ENCODE results near the gene PLEKHG7. TPM values are rescaled to one million over a fixed set of nuclear protein-coding genes. Genes with fewer than 3 reads are reported as not detected.

PLEKHG7 gene
- total and polyA plus RNA-seq, 4 donors, result 0.08 to 0.28 (median 0.13) TPM

GRCh38 chr12:92726850-92727249 is 24.1 kb downstream of the PLEKHG7 start:
- Histone ChIP-seq H3K9me3 (ENCODE audit: control insufficient read depth in 4 of 4, low read length in 3 of 4) (peaks cover 0 to 1% (median 0%) of the 10 kb centered on the region in 4 donors), H3K27me3 (ENCODE audit: control insufficient read depth in 4 of 4, insufficient read depth in 4 of 4, low read length in 3 of 4) (no peaks in the 10 kb centered on the region), H3K27ac (ENCODE audit: low read depth in 1 of 2, low read length in 2 of 2) (no peak overlapping the region), H3K9ac (ENCODE audit: low read depth in 1 of 2, low read length in 2 of 2) (no peak overlapping the region), H3K4me3 (ENCODE audit: low read depth in 1 of 3, low read length in 3 of 3) (no peak overlapping the region), H3K36me3 (ENCODE audit: control insufficient read depth in 4 of 4, insufficient read depth in 3 of 4, low read depth in 1 of 4, low read length in 3 of 4) (no peaks in the 10 kb centered on the region), H3K4me1 (ENCODE audit: control insufficient read depth in 4 of 4, insufficient read depth in 4 of 4, low read length in 3 of 4) (no peaks in the 10 kb centered on the region)
- no peak for DNase-seq (ENCODE audit: low spot score)
- WGBS, result 94% methylated on average over 4 of the region's 4 CpGs
- TF ChIP-seq HNF4G (IDR thresholded peaks at IDR 0.05) (no peak), NR2F2 (IDR thresholded peaks at IDR 0.05) (no peak), FOXA2 (IDR thresholded peaks at IDR 0.05) (no peak), RXRA (IDR thresholded peaks at IDR 0.05) (no peak), RAD21 (IDR thresholded peaks at IDR 0.05) (no peak), ATF3 (IDR thresholded peaks at IDR 0.05) (no peak), REST (IDR thresholded peaks at IDR 0.05) (no peak), YY1 (IDR thresholded peaks at IDR 0.05) (no peak), TAF1 (conservative IDR thresholded peaks at IDR 0.05) (no peak), CTCF (IDR thresholded peaks at IDR 0.05; ENCODE audit: low read depth, low read length, missing input control) (no peak), MAX (IDR thresholded peaks at IDR 0.05) (no peak), FOXA1 (IDR thresholded peaks at IDR 0.05) (no peak), EGR1 (IDR thresholded peaks at IDR 0.05; ENCODE audit: low read depth in 2 of 2) (no peak), SP1 (IDR thresholded peaks at IDR 0.05) (no peak), JUND (IDR thresholded peaks at IDR 0.05) (no peak), HNF4A (conservative IDR thresholded peaks at IDR 0.05) (no peak)

GRCh38 chr12:92729773-92730305 is 27.1 kb downstream of the PLEKHG7 start:
- Histone ChIP-seq H3K27ac (ENCODE audit: low read depth in 1 of 2, low read length in 2 of 2) (no peak overlapping the region), H3K4me3 (ENCODE audit: low read depth in 1 of 3, low read length in 3 of 3) (no peak overlapping the region), H3K4me1 (ENCODE audit: control insufficient read depth in 4 of 4, insufficient read depth in 4 of 4, low read length in 3 of 4) (no peaks in the 10 kb centered on the region), H3K9ac (ENCODE audit: low read depth in 1 of 2, low read length in 2 of 2) (no peak overlapping the region), H3K9me3 (ENCODE audit: control insufficient read depth in 4 of 4, low read length in 3 of 4) (no peaks in the 10 kb centered on the region), H3K36me3 (ENCODE audit: control insufficient read depth in 4 of 4, insufficient read depth in 3 of 4, low read depth in 1 of 4, low read length in 3 of 4) (no peaks in the 10 kb centered on the region), H3K27me3 (ENCODE audit: control insufficient read depth in 4 of 4, insufficient read depth in 4 of 4, low read length in 3 of 4) (no peaks in the 10 kb centered on the region)
- no peak for TF ChIP-seq MAX (IDR thresholded peaks at IDR 0.05)
- no peak for TF ChIP-seq RAD21 (IDR thresholded peaks at IDR 0.05)
- no peak for TF ChIP-seq CTCF (IDR thresholded peaks at IDR 0.05; ENCODE audit: low read depth, low read length, missing input control)
- TF ChIP-seq HNF4A (conservative IDR thresholded peaks at IDR 0.05), result no peak
- WGBS, result 73% methylated on average over 1 of the region's 1 CpG
- DNase-seq (ENCODE audit: low spot score), result no peak
